T follicular helper cell (primary cell): ENCODE results near the gene NRK.
"Not testable (repeated sequence)": the region's sequence is repeated elsewhere in the genome, so short reads cannot be mapped to it uniquely, and the experiment has no call there.

Experiments used
- DNase-seq: peaks from one replicate; pipeline ENCODE4 v3.0.0-alpha.2; 2020; ENCODE audit warnings: low read depth
- total RNA-seq, 2 experiments: gene quantifications; one replicate each; lab custom pipeline; 2026; lab: John Stamatoyannopoulos, UW

The NRK gene, protein sequence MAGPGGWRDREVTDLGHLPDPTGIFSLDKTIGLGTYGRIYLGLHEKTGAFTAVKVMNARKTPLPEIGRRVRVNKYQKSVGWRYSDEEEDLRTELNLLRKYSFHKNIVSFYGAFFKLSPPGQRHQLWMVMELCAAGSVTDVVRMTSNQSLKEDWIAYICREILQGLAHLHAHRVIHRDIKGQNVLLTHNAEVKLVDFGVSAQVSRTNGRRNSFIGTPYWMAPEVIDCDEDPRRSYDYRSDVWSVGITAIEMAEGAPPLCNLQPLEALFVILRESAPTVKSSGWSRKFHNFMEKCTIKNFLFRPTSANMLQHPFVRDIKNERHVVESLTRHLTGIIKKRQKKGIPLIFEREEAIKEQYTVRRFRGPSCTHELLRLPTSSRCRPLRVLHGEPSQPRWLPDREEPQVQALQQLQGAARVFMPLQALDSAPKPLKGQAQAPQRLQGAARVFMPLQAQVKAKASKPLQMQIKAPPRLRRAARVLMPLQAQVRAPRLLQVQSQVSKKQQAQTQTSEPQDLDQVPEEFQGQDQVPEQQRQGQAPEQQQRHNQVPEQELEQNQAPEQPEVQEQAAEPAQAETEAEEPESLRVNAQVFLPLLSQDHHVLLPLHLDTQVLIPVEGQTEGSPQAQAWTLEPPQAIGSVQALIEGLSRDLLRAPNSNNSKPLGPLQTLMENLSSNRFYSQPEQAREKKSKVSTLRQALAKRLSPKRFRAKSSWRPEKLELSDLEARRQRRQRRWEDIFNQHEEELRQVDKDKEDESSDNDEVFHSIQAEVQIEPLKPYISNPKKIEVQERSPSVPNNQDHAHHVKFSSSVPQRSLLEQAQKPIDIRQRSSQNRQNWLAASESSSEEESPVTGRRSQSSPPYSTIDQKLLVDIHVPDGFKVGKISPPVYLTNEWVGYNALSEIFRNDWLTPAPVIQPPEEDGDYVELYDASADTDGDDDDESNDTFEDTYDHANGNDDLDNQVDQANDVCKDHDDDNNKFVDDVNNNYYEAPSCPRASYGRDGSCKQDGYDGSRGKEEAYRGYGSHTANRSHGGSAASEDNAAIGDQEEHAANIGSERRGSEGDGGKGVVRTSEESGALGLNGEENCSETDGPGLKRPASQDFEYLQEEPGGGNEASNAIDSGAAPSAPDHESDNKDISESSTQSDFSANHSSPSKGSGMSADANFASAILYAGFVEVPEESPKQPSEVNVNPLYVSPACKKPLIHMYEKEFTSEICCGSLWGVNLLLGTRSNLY (N-terminal part only)
- total RNA-seq = 0 to 0.12 reads per million in 2 experiments

DNA sequence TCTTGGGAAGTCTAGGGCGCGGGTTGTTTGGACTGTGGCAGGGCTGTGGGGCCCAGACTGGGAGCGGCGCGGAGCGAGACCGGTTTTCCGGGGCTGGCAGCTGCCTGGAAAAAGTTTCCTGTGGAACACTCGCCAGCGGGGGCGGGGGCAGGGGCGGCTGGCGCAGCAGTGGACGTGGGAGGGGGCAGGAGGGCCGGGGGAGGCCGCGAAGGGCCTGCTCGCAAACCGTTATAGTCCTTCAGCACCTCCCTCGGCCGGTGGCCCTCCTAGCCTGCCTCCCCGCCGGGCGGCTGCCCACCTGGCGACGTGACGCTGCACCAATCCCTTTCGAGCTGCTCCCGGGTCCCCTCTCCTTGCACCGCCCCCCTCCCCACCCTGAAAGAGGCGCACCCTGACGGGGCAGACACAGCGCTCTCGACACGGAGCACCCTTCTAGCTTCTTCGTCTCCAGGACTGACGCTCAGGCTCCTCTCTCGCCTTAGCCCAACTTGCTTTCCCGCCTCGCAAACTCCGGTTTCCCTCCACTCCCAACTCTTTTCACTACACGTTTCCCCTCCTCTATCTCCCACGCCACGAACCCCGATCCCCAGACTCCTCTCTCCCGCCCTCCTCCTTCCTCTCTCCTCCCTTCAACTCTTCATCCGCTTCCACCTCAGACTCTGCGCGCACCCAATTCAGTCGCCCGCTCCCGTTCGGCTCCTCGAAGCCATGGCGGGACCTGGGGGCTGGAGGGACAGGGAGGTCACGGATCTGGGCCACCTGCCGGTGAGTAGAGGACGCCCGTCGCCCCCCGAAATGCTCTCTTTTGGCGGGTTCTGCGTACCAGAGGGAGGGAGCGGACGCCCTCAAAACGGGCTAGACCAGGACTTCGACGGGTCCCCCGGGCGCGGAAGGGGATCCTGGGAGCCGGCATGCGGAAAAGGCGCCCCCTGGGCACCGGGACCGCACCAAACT, at the start of gene NRK:
Gene NRK (plus strand): TSS at position 402 of the 954 bp plus-strand sequence. CDS start 307 bp downstream, at position 709.
- no peak for DNase-seq

DNA sequence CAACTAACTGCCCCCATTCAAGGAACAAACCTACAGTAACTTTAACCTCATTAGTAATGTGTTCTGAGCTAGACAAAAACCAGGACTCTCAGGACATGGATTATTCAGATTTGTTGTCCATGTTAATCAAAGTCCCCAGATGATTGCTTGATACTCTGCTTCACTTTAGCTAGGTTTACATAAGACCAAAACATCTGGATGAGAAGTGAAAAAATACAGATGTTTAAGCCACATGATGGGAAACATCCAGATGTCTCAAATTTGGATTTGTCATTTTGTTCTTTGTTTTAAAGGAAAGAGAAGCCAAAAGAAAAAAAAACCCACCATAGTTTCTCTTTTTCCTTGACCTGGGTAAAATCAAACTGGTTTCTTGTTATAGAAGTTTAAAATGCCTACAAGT, 48.5 kb upstream of the NRK start:
- no peak for DNase-seq

DNA sequence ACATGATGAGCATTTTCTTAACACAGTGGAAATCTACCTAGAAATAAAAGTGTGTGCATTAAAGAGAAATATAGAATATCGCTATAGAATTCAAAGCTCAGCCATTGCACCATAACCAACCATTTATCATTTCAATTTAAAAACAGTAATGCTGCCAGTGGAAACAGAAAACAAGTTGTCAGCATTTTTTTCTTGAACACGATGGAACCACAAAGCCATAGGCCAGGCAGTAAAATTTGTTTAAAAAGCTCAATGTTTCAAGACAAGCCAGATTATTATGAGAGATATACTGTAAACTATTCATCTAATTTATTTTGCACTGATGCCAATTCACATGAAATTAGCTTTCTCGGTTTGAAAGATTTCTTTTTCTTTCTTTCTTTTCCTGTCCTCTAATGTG, 46.7 kb upstream of the NRK start:
- no peak for DNase-seq

DNA sequence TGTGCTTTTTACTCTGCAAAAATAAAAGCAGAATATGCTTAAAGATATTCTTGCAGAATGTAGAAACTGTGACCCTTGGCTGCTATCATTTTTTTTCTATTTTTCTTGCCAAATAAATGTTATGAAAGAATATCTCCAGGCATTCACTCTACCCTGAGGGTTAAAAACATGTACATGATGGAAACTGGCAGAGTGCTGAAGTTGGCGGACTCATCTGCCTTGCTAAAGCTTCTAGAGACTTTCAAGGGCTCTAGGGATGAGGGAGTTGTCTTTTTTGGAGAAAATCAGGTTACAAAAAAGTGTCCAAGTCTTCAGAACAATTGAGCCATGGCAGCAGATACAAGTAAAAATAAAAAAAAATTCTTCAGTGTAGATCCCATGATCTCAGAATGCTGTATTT, 40.5 kb upstream of the NRK start:
- DNase-seq = no peak

DNA sequence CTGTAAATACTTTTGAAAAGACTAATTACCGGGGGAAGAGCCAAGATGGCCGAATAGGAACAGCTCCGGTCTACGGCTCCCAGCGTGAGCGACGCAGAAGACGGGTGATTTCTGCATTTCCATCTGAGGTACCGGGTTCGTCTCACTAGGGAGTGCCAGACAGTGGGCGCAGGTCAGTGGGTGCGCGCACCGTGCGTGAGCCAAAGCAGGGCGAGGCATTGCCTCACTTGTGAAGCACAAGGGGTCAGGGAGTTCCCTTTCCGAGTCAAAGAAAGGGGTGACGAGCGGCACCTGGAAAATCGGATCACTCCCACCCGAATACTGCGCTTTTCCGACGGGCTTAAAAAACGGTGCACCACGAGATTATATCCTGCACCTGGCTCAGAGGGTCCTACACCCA, 25.5 kb upstream of the NRK start:
- not testable (repeated sequence) for DNase-seq

DNA sequence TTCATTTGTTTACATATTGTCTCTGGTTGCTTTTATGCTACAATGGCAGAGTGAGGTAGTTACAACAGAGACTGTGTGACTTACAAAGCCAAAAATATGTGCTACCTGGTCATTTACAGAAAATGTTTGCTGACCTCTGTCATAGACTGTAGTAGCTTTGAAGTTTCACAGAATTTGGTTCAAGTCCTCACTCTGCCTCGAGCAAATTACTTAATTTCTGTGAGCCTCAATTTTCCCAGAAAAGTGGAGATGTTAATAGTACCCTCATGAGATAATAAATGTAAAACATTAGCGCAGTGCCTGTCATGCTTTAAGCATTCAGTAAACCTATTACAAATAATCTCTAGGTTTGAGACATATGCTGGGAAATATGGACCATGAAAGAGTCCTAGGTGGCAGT, 18.4 kb upstream of the NRK start:
- DNase-seq = no peak

DNA sequence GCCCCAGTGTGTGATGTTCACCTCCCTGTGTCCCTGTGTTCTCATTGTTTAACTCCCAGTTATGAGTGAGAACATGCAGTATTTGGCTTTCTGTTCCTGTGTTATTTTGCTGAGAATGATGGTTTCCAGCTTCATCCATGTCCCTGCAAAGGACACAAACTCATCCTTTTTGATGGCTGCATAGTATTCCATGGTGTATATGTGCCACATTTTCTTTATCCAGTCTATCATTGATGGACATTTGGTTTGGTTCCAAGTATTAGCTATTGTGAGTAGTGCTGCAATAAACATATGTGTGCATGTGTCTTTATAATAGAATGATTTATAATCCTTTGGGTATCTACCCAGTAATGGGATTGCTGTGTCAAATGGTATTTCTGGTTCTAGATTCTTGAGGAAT, 16.7 kb upstream of the NRK start:
- DNase-seq = not testable (repeated sequence)

DNA sequence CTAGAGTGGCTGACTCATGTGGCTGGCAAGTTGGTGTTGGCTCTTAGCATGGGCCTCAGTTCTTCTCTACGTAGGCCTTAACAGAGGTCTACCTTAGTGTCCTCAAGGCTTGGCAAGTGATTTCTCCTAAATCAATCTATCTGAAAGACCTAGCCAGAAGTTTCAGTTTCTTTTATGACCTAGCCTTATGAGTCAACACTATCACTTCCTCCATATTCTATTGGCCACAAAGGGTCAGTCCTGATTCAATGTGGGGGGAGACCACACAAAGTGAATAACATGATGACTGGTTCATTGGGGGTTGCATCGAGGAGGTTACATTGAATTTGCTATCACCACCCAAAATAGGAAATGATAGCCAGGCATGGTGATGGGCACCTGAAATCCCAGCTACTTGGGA, 5.8 kb upstream of the NRK start:
- DNase-seq = no peak

DNA sequence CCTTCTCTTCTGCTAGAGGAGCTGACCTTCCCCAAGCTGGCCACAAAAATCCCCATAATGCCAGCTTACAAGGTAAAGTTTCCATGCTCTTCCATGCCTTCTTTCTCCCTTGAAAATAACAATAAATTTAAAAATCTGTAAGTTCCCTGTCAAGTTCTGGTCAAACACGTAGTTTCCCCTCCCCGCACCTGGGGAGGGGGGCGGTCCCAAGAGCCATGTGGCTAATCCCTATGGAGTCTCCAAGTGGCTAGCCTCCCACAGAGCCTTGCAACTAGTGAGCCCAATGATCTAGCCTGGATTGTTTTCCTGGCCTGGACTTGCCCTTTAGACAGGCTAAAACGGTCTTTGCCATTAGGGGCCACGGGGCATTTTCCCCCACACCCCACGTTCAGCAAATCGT, 2.1 kb upstream of the NRK start:
- no peak for DNase-seq

DNA sequence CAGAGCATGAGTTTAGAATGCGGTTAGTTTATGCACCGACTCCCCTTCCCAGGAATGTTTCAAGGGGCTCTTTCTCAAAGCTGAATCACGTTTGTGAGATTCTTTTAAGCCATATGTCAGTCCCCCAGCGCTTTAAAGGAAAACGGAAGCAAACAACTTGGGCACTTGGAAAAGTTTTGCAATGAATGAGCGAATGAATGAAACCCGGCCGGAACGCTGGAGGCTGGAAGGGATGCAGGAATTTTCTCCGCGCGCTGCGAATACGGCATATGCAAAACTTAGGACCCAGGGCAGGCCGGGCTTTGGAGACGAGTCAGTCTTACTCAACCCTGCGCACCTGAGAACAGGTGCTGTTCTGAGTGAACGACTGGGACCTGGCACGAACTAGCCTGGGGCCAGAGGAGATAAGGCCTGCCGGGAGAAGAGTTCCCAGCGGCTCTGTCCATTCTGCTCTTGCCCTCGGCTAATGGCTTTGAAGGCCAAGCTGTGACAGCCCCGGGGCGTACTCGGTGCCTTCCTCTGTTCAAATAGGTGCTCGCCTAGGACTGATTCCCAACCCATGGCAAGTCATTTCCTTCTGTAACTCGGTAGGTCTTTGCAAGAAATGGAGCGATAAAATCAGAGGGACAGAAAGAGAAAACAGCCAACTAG, 743 bp upstream of the NRK start:
- no peak for DNase-seq

DNA sequence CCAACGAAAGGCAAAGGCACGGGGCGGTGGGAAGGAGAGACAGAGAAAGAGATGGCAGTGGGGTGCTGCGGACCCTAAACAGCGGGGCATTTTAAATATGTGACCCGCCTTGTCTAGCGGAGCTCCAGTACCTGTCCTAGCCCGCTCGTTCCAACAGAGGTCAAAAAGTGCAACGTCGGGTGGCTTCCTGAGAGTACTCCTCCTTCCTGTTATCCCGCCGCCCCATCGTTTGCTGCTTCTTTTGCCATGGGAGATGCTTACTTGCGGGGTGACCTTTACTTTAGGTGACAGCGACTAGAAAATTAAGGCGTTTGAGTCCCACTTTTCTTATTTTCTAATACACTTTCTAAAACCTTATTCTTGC, 735 bp downstream of the NRK start:
- no peak for DNase-seq

DNA sequence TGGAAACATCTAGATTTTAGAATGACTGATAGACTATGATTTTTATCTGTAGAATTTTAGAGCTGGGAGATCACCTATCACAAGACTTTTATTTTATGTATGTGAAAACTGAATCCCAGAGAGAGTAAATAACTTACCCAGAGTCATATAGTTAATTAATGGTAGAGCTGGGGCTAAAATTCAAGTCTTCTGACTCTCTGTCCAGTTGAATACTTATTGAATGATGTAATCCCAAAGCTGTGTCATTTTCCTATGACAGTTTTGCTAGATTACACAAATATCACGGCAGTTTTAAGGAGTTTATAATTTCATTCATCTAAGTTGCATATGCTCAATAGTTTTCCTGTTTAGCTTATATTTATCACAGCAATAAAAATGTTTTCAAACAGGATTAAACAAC, 6.7 kb downstream of the NRK start:
- no peak for DNase-seq

DNA sequence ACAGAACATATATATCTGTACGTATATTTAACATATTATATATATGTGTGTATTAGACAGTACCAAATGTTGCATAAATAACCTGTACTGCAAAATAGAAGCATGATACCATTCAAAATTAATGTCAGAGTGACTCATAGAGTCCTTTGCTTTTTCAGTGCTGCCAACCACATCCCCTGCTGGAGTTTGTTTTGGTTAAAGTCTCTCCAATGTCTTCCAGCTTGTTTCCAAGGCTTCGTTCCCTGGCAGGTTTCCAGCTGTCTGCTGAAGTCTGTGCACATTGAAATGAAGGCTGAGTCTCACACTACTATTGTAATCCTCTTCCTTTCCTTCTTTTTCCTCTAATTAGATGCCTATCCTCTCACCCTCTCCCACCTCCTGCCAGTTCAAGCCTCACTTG, 14.9 kb downstream of the NRK start:
- no peak for DNase-seq

DNA sequence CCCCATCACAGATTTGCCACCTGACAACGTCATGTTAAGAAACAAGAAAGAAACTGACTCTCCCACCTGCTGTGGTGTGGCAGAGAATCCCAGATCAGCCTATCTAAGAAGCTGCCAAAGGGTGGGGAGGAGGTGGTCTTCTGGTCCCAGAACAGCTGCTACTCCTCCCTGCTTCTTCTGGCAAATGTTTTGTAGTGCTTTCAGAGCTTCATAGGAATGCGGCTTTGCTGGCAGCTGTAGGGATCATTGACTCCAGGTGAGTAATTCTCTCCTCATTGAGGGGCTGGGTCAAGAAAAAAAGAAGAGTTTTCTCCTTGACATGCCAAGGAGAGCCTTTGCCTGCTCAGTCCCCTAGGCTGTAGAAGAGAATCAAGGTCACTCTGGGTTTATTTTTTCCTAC, 23.3 kb downstream of the NRK start:
- DNase-seq = no peak

DNA sequence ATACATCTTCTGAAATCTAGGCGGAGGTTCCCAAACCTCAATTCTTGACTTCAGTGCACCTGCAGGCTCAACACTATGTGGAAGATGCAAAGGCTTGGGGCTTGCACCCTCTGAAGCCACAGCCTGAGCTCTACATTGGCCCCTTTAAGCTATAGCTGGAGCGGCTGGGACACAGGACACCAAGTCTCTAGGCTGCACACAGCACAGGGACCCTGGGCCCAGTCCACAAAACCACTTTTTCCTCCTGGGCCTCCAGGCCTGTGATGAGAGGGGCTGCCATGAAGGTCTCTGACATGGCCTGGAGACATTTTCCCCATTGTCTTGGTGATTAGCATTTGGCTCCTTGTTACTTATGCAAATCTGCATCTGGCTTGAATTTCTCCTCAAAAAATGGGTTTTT, 27.8 kb downstream of the NRK start:
- DNase-seq = not testable (repeated sequence)

DNA sequence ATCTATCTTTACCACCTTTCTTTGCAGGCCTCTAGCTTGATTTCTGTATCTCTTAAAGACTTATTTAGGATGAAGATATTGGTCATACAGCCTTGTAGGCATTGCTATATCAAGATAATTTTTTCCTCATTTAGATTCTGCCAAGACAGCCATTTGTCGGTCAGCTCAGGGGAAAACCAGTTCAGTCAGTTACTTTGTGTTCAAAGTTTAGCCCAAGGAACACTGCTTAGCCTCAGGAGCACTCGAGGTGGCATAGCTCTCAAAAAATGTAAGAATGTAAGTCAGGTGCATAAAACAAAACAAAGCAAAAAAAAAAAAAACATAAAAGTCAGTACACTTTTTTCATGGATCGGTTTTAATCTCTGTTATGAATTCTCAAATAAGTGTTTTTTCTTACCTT, 43.4 kb downstream of the NRK start:
- no peak for DNase-seq

DNA sequence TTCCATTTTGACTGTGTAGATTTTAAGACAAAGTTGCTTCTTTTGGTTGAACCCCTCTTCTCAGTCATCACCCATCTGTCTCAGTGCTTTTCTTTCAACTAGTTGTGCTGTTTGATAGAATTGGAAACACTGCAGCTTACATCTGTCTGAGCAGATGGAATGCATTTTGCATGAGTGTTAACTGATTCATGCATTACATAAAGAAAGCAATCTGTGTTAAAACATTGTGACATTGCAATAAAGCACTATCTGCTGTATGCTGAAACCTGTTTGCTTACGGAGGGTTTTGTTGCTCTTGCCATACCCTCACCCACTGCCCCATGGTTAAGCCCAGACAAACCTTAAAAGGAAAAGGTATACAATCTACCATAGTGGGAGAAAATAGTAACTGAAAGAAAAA, 47.4 kb downstream of the NRK start:
- DNase-seq = no peak

DNA sequence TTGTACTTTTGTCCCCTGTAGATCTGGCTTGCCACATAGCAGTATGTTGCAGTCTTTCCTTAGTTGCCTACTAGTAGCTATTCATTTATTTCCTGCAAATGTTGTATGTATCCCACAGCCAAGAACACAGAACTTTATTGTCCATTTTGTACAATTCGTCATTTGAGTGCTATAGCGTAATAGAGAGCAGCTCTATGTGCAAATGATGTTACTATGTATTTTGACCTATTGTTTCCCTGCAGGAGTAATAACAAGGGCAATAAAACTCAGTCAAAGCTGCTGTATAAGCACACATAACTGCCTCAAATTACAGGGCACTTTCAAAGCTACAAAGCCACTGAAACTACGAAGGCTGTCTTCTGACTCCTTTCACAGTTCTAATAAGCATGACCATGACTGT, 48.1 kb downstream of the NRK start:
- DNase-seq = no peak

DNA sequence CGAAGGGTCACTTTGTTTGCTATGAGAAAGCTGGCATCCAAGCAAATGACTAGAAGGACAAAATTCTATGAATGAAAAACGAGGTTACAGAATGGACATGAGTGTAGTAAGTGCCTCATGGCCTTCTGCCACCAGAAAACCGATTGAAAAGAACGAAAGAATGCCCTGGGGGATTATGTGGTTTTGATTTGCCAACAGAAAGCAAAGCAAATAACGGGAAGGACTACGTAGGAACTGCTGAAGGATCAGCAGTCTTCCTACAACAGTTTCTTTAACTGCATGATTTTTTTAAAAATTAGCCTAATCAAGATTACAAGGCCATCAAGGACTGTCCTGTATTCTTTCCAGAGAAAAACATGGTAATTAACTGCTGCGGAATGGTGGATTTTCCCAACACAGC, 50.6 kb downstream of the NRK start:
- DNase-seq = no peak

DNA sequence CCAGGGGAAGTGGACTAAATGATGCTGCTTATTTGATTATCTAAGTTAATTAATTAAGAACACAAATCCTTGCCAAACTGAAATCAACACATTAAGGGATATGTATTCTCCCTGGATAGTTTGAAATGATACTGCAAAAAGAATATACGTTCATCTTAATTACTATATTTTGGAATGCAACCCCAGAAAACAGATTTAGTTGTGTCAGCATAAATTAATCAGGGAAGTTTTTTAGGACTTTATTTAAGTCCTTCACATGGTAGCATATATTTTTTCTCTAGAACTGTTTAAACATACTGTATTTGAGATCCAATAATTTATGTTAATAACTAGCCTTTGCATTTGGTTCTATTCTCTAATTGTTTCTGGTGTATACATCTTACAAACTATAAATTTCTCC, 52.5 kb downstream of the NRK start:
- no peak for DNase-seq

DNA sequence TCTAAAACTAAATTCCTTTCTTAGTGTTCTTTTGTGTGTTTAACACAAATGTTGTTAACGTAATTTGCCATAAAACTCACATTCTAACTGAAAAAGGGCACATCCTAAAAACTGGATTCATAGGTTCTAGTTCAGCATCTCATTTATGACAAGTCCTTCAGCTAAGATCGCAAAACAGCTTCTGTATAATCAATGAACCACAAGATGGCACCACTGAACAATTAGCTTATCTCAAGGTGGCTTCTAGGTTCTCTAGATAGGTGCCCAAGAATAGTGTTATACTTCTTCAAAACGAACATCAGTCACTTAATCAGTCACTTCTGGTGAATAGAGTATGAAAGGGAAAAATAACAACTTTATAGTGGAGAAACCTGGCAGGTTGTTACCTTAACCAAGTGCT, 54.3 kb downstream of the NRK start:
- no peak for DNase-seq
